LoVo (cell line): ENCODE results near the gene LKAAEAR1.

ENCODE experiments used
- DNase-seq: peaks from one replicate; pipeline ENCODE4 v3.0.0-alpha.2; 2016; ENCODE audit warnings: low spot score

The LKAAEAR1 gene

DNA sequence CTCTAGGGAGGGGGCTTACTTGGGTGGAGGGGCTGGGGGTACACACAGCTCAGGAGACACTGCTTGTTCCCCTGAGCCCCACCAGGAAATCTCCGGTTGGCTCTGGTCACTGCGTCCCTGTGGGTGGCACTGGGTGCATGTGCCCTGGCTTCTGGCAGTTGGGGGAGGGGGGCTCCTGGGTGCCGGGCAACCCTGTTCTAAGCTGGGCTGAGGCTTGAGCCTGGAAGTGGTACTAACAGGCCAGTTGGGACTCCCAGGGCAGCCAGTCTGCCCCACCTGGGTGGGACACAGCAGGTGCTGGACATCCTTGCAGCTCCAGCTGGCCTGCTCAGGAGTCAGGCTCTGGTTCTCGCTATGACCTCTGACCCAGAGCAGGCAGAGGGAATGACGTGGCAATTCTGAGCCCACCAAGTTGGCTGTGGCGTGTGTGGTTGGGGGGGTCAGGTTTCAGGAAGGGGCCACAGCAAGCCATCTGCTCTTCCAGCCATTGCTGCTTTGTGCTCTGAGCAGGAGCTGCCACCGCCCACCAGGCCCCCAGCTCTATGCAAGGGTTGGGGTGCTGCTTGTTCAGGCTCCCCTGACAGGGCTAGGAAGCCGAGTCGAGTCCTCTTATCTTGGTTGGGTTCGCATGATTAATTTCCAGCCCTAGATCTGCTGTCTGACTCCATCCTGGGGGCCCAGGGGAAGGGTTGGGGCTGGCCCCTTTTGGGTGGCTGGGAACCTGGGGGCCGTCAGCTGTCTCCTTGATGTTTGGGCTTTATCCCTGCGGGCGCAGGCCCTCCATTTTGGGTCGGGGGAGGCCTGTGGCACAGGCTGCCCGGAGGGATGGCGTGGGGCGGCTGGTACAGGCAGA lies 47.6 kb downstream of the LKAAEAR1 start:
- DNase-seq: no peak

GRCh38 chr20:64035933-64036345 lies 48.3 kb downstream of the LKAAEAR1 start, which contains the start of gene C20orf204:
Gene C20orf204, plus strand, starts transcription at chr20:64036182. Its CDS starts 142 bp downstream, at chr20:64036324.
- no peak for DNase-seq

GRCh38 chr20:64035066-64035932 lies 48.9 kb downstream of the LKAAEAR1 start:
- DNase-seq: no peak

GRCh38 chr20:64033981-64034493 lies 50.2 kb downstream of the LKAAEAR1 start:
- no peak for DNase-seq
